Activated T-cell treated with anti-CD3 and anti-CD28 coated beads, Interleukin-2, amount 50 U/mL, for 72 hours (primary cell): ENCODE measurements around the gene RRAD. TPM values are rescaled to one million over a fixed set of nuclear protein-coding genes. Genes with fewer than 3 reads are reported as not detected.
"Not testable (repeated sequence)": the region's sequence is repeated elsewhere in the genome, so short reads cannot be mapped to it uniquely, and the experiment has no call there.

ENCODE experiments used
- ATAC-seq, 2 donors: fragments of 150-1000 bp; cut with Tn5 transposase; replicated peaks in 1 of 2; 2 replicates each; pipeline ENCODE4 v1.10.0; 2021; ENCODE audit warnings: moderate library complexity in 2 of 2, mild to moderate bottlenecking in 1 of 2
- DNase-seq, 2 donors: peaks; one replicate each; pipeline ENCODE4 v3.0.0; 2021 to 2022; ENCODE audit warnings: mixed read lengths in 1 of 2
- H3K27ac Mint-ChIP-seq: one replicate; pipeline ENCODE4 v1.8.0; 2022; ENCODE audit warnings: mild to moderate bottlenecking, moderate library complexity, mixed read lengths
- H3K27me3 Mint-ChIP-seq: one replicate; pipeline ENCODE4 v1.8.0; 2022; ENCODE audit warnings: low read depth, mixed read lengths
- H3K36me3 Mint-ChIP-seq, 2 donors: one replicate each; pipeline ENCODE4 v1.8.0; 2022; ENCODE audit warnings: mixed read lengths in 2 of 2, mild to moderate bottlenecking in 1 of 2; ENCODE audit not compliant: insufficient read depth in 2 of 2
- H3K4me1 Mint-ChIP-seq: one replicate; pipeline ENCODE4 v1.8.0; 2022; ENCODE audit warnings: low read depth, mixed read lengths
- H3K4me3 Mint-ChIP-seq, 2 donors: one replicate each; pipeline ENCODE4 v1.8.0; 2022; ENCODE audit warnings: mild to moderate bottlenecking in 2 of 2, mixed read lengths in 2 of 2, moderate library complexity in 2 of 2
- H3K9me3 Mint-ChIP-seq, 2 donors: one replicate each; pipeline ENCODE4 v1.8.0; 2022; ENCODE audit warnings: mixed read lengths in 2 of 2
- total RNA-seq, 2 donors: library from RNA; stranded (reverse); gene quantifications; one replicate each; pipeline ENCODE4 v1.2.3, GENCODE V29; 2022

The RRAD gene
- total RNA-seq, 2 donors from 2014 or later = 1.6 to 3.1 TPM

- DNase-seq (no peak), ATAC-seq (no peak)
- no peaks in the 10 kb centered on the region for H3K27me3 Mint-ChIP-seq
- H3K9me3 Mint-ChIP-seq = no peaks in the 10 kb centered on the region
- no peak overlapping the region for H3K27ac Mint-ChIP-seq
- H3K4me3 Mint-ChIP-seq = no peak overlapping the region
- H3K36me3 Mint-ChIP-seq = no peaks in the 10 kb centered on the region
- H3K4me1 Mint-ChIP-seq = peaks cover 11% of the 10 kb centered on the region
Measured at GRCh38 chr16:66903544-66904427, 21.5 kb downstream of the RRAD start.

- Mint-ChIP-seq H3K27me3 (no peaks in the 10 kb centered on the region), H3K9me3 (no peaks in the 10 kb centered on the region), H3K36me3 (no peaks in the 10 kb centered on the region), H3K27ac (no peak overlapping the region), H3K4me3 (no peak overlapping the region), H3K4me1 (peaks cover 11% of the 10 kb centered on the region)
- ATAC-seq (no peak), DNase-seq (no peak)
Measured at GRCh38 chr16:66902648-66903543, 22.4 kb downstream of the RRAD start.

DNA sequence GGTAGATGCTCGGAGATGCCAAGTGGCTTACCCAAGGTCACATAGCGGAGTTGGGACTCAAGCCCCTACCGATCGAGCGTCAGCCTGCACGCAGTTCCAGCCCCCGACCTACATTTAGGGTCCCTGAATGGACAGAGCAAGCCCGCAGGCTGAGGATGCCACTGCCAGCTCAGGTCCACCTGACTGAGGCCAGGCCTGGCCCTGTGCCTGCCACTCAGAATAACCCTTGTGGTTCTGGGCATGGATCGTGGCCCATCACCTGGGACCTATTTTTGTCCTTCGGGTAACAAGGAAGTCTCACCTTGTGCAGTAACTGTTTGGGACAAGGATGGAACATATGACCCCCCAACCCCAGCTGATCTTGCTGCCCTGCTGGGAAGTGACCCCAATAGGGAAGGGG, 23.7 kb downstream of the RRAD start:
- Mint-ChIP-seq H3K4me3 (no peak overlapping the region), H3K4me1 (peaks cover 11% of the 10 kb centered on the region), H3K9me3 (no peaks in the 10 kb centered on the region), H3K27ac (no peak overlapping the region), H3K36me3 (peaks cover 0 to 1% of the 10 kb centered on the region in 2 donors), H3K27me3 (no peaks in the 10 kb centered on the region)
- no peak for ATAC-seq
- no peak for DNase-seq

DNA sequence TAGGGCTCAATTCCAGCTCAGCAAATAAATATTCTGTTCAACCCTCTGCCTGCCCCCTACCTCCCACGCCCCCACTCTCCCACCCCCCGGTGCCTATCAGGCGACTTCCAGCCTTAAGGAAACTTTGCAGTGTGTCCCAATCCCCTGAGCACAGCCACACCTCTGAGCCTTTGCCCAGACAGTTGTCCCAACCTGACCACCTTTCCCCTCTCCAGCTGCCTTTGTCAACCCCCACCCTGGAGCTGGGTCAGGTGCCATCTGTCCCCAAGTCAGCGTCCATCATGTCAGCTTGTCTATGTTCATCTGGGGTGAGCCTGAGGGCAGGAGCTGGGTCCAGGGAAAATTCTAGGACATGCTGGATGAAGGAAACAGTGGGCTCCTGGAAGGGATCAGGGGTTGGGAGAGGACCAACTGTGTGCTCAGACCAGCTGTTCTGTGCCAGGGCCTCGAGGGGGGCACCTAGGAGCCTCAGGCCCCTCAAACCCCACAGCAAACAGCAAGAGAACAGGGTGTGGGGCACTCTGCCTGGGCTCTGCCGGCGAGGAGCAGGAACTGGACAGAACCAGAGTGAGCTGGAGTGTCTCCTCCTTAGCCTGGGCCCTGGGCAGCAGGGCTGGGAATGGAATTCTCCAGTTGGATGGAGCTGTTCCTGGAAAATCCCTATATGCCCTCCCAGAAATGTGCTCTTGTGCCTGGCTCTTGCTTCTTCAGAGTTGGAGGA, 24.5 kb downstream of the RRAD start:
- Mint-ChIP-seq H3K27me3 (no peaks in the 10 kb centered on the region), H3K36me3 (peaks cover 0 to 1% of the 10 kb centered on the region in 2 donors)

DNA sequence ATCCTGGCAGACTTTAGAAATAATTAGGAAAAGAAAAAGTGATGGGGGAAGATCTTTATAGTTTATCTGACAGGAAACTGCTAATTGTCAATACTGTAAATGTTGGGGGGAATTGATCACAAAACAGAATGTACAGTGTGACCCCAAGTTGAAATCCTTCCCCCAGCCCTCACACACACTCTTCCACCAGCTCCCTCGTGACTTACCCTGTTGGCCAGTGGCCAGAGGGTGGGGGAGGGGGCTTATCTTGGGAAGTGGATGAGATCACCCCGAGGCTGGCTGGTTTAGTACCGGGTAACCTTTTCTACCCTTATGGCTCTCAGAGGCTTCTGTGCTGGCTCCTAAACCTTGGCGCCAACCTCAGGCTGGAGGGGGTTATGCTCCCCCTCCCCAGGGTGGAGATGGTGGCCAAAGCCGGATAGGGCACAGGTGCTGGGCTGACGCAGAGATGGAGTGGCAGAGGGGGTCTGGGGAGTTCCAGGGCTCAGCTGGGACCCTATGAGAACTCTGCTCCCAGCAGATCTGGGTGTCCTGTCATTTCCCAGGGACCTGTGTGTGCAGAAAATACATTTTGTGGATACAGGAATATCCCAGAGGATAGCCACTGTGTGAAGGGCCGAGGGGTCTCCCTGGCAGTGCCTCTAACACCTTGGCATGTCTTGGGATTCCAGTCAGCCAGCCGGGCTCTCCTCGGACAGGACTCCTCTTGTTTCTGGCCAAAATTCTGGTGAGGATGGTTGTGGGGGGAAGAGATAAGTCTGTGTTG, 25.2 kb downstream of the RRAD start:
- Mint-ChIP-seq H3K27ac (no peak overlapping the region), H3K9me3 (no peaks in the 10 kb centered on the region), H3K36me3 (peaks cover 0 to 1% of the 10 kb centered on the region in 2 donors), H3K27me3 (no peaks in the 10 kb centered on the region), H3K4me3 (no peak overlapping the region), H3K4me1 (no peaks in the 10 kb centered on the region)
- DNase-seq (no peak), ATAC-seq (no peak)

More for the DNA sequence above, 24.5 kb downstream of the RRAD start:
- Mint-ChIP-seq H3K4me3 (no peak overlapping the region), H3K4me1 (peaks cover 4% of the 10 kb centered on the region), H3K9me3 (no peaks in the 10 kb centered on the region), H3K27ac (no peak overlapping the region)
- ATAC-seq = no peak
- no peak for DNase-seq

DNA sequence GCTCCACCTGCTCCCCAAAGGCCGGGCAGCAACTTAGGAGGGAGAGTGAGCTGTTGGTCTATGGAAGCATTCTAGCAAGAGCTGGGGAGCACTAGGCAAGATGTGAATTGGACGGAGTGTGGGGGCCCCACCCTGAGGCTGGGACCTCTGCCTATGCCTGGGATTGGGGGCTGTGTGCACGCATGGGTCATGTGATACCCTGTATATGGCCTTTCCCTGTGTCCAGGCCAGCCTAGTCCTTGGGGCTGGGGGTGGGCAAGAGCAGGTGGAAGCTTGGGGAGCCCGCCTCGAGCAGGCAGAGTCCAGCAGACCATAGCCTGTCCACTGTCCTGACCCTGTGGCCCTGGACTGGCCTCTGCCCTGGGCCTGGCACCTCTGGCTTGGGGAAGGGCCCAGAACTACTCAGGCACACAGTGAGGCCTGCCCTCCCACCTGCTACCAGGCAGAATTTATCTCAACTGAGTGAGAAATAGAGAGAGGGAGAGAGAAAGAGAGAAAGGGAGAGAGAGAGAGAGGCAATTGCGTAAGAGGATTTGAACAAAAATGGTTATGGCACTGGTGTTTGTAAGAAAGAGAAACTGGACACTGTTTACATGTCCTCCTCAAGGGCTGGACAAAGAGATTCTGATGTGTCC, 25.9 kb downstream of the RRAD start:
- ATAC-seq = no peak
- H3K27me3 Mint-ChIP-seq = no peaks in the 10 kb centered on the region
- no peaks in the 10 kb centered on the region for H3K4me1 Mint-ChIP-seq
- no peak overlapping the region for H3K4me3 Mint-ChIP-seq
- no peaks in the 10 kb centered on the region for H3K9me3 Mint-ChIP-seq
- no peak for DNase-seq
- H3K36me3 Mint-ChIP-seq = peaks cover 0 to 1% of the 10 kb centered on the region in 2 donors
- H3K27ac Mint-ChIP-seq = no peak overlapping the region

GRCh38 chr16:66898933-66899309, 26.4 kb downstream of the RRAD start:
- Mint-ChIP-seq H3K27ac (no peak overlapping the region), H3K9me3 (no peaks in the 10 kb centered on the region), H3K4me3 (no peak overlapping the region), H3K4me1 (no peaks in the 10 kb centered on the region), H3K36me3 (peaks cover 0 to 1% of the 10 kb centered on the region in 2 donors), H3K27me3 (no peaks in the 10 kb centered on the region)
- no peak for DNase-seq
- ATAC-seq = no peak

DNA sequence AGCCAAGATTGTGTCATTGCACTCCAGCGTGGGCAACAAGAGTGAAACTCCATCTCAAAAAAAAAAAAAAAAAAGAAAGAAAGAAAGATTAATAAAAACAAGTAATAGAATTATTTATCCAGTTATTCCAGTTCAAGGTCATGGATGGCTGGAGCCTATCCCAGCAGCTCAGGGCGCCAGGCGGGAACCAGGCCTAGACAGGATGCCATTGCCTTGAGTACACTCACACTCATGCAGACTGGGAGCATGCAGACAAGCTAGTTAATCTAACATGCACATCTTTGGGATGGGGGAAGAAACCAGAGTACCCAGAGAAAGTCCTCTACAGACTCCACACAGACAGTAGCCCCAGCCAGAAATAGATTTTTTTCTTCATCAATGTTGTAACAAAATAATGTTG, 27.1 kb downstream of the RRAD start:
- ATAC-seq = no peak
- H3K27me3 Mint-ChIP-seq = no peaks in the 10 kb centered on the region
- no peak for DNase-seq
- peaks cover 0 to 1% of the 10 kb centered on the region in 2 donors for H3K36me3 Mint-ChIP-seq
- H3K4me1 Mint-ChIP-seq = peaks cover 1% of the 10 kb centered on the region
- H3K9me3 Mint-ChIP-seq = no peaks in the 10 kb centered on the region
- no peak overlapping the region for H3K27ac Mint-ChIP-seq
- no peak overlapping the region for H3K4me3 Mint-ChIP-seq

GRCh38 chr16:66896682-66897081, 28.7 kb downstream of the RRAD start:
- H3K9me3 Mint-ChIP-seq, DNase-seq, H3K27ac Mint-ChIP-seq, ATAC-seq, H3K4me3 Mint-ChIP-seq, H3K36me3 Mint-ChIP-seq, H3K4me1 Mint-ChIP-seq, H3K27me3 Mint-ChIP-seq: not testable (repeated sequence)

GRCh38 chr16:66895999-66896398, 29.3 kb downstream of the RRAD start:
- DNase-seq = no peak
- Mint-ChIP-seq H3K4me1 (peaks cover 10% of the 10 kb centered on the region), H3K36me3 (peaks cover 0 to 2% of the 10 kb centered on the region in 2 donors), H3K4me3 (no peak overlapping the region), H3K27ac (no peak overlapping the region), H3K27me3 (no peaks in the 10 kb centered on the region), H3K9me3 (no peaks in the 10 kb centered on the region)
- no peak for ATAC-seq

DNA sequence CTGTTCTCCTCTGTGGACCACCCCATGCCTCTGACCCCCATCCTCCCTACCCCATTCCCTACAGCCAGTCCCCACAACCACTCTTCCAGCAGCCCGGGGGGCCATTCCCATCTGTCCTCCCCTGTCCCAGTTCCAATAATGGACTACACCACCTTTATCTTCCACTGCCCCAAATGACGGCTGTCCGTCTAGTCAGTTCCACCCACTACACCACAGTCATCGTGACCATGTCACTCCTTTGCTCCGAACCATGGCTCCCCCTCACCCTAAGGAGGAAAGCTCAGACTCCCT, 29.7 kb downstream of the RRAD start:
- no peaks in the 10 kb centered on the region for H3K9me3 Mint-ChIP-seq
- peaks cover 10% of the 10 kb centered on the region for H3K4me1 Mint-ChIP-seq
- DNase-seq (no peak), ATAC-seq (no peak)
- peaks cover 0 to 2% of the 10 kb centered on the region in 2 donors for H3K36me3 Mint-ChIP-seq
- no peaks in the 10 kb centered on the region for H3K27me3 Mint-ChIP-seq
- no peak overlapping the region for H3K27ac Mint-ChIP-seq
- no peak overlapping the region for H3K4me3 Mint-ChIP-seq
